Kasumi-1 (cell line): ENCODE results near the gene EMP2.
A peak's percentile ranks its signal among the peaks of the same experiment; 100 is the strongest.
"Not testable (repeated sequence)": the region's sequence is repeated elsewhere in the genome, so short reads cannot be mapped to it uniquely, and the experiment has no call there.

Experiments
- DNase-seq, 2 experiments: peaks; one replicate each; lab custom pipeline; 2025; lab: John Stamatoyannopoulos, UW

The EMP2 gene

GRCh38 chr16:10578474-10579316, 1.7 kb downstream of the EMP2 start:
- no peak for DNase-seq

- no peak for DNase-seq
Observed at GRCh38 chr16:10577305-10578202, 2.8 kb downstream of the EMP2 start.

GRCh38 chr16:10576390-10577304, 3.8 kb downstream of the EMP2 start:
- DNase-seq, result no peak

- DNase-seq, result peak in 1 of 2 experiments; percentile 8
Observed at GRCh38 chr16:10575506-10576130, 4.8 kb downstream of the EMP2 start.

- DNase-seq, result no peak
Observed at GRCh38 chr16:10572611-10573010, 7.8 kb downstream of the EMP2 start.

GRCh38 chr16:10571354-10571753, 9.0 kb downstream of the EMP2 start:
- no peak for DNase-seq

- no peak for DNase-seq
Observed at GRCh38 chr16:10569621-10570020, 10.8 kb downstream of the EMP2 start.

- no peak for DNase-seq
Observed at GRCh38 chr16:10566613-10567012, 13.8 kb downstream of the EMP2 start.

- no peak for DNase-seq
Observed at GRCh38 chr16:10565167-10565566, 15.2 kb downstream of the EMP2 start.

GRCh38 chr16:10564591-10564990, 15.8 kb downstream of the EMP2 start:
- DNase-seq, result peak; percentile 12 to 19

GRCh38 chr16:10562361-10562899, 18.0 kb downstream of the EMP2 start:
- no peak for DNase-seq

- DNase-seq, result peak in 1 of 2 experiments; percentile 3
Observed at GRCh38 chr16:10561425-10561824, 19.0 kb downstream of the EMP2 start.

- DNase-seq, result peak in 1 of 2 experiments; percentile 2
Observed at GRCh38 chr16:10561001-10561400, 19.4 kb downstream of the EMP2 start.

- not testable (repeated sequence) for DNase-seq
Observed at GRCh38 chr16:10559792-10560191, 20.6 kb downstream of the EMP2 start.

GRCh38 chr16:10558746-10559641, 21.4 kb downstream of the EMP2 start:
- DNase-seq, result no peak

GRCh38 chr16:10558305-10558704, 22.1 kb downstream of the EMP2 start:
- no peak for DNase-seq

GRCh38 chr16:10557750-10558149, 22.6 kb downstream of the EMP2 start:
- no peak for DNase-seq

- no peak for DNase-seq
Observed at GRCh38 chr16:10556236-10556635, 24.2 kb downstream of the EMP2 start.

GRCh38 chr16:10554569-10554968, 25.8 kb downstream of the EMP2 start:
- DNase-seq, result no peak

- peak; percentile 76 to 79 for DNase-seq
Observed at GRCh38 chr16:10552998-10553491, 27.4 kb downstream of the EMP2 start.
